Peyer's patch (tissue), 4 donors: ENCODE data around the gene CAPG. TPM values are rescaled to one million over a fixed set of nuclear protein-coding genes. Genes with fewer than 3 reads are reported as not detected.
"Not testable (repeated sequence)": the region's sequence is repeated elsewhere in the genome, so short reads cannot be mapped to it uniquely, and the experiment has no call there.

Experiments used
- DNase-seq, 3 donors: peaks; one replicate each; pipeline ENCODE4 v3.0.0-alpha.2; 2017 to 2019
- H3K27ac ChIP-seq, 4 donors: fragments of 200-600 bp; sonication (generic); one replicate each; pipeline ENCODE4 v1.5.1; 2016 to 2019
- H3K27me3 ChIP-seq, 2 donors: fragments of 200-600 bp; sonication (generic); one replicate each; pipeline ENCODE4 v1.5.1; 2019
- H3K36me3 ChIP-seq, 3 donors: fragments of 200-600 bp; sonication (generic); one replicate each; pipeline ENCODE4 v1.5.1; 2016 to 2019
- H3K4me1 ChIP-seq, 4 donors: fragments of 200-600 bp; sonication (generic); one replicate each; pipeline ENCODE4 v1.5.1; 2016 to 2019
- H3K4me3 ChIP-seq, 4 donors: fragments of 200-600 bp; sonication (generic); 1 replicate in 3 of 4; 2 replicates in 1 of 4; pipeline ENCODE4 v1.5.1; 2016 to 2019; ENCODE audit warnings: mild to moderate bottlenecking in 1 of 4
- H3K9me3 ChIP-seq, 4 donors: fragments of 200-600 bp; sonication (generic); one replicate each; pipeline ENCODE4 v1.5.1; 2016 to 2019; ENCODE audit warnings: mild to moderate bottlenecking in 1 of 4
- POLR2A ChIP-seq, 2 donors: fragments of 450-650 bp; IDR thresholded peaks; one replicate each; pipeline ENCODE4 v1.5.1; 2017; ENCODE audit warnings: antibody characterized with exemption in 2 of 2, mild to moderate bottlenecking in 2 of 2, moderate library complexity in 2 of 2
- total RNA-seq, 4 donors: library from RNA; depleted of rRNA; stranded (reverse); fragments of >200 nt; gene quantifications; one replicate each; pipeline ENCODE4 v1.1.0, GENCODE V29; 2016
- TF ChIP-seq, protein P1 (sequence below), 6 experiments: fragments of 450-650 bp in 4 of 6; fragments of 200-600 bp in 2 of 6; sonication (generic) in 1 of 6; IDR thresholded peaks; one replicate each; pipeline ENCODE4 v1.5.1; 2017 to 2019; ENCODE audit warnings: antibody characterized with exemption in 6 of 6, mild to moderate bottlenecking in 3 of 6, moderate library complexity in 1 of 6

Gene CAPG
- total RNA-seq, 4 donors from 2014 or later = 22.4 to 61.9 (median 33.2) TPM

DNA sequence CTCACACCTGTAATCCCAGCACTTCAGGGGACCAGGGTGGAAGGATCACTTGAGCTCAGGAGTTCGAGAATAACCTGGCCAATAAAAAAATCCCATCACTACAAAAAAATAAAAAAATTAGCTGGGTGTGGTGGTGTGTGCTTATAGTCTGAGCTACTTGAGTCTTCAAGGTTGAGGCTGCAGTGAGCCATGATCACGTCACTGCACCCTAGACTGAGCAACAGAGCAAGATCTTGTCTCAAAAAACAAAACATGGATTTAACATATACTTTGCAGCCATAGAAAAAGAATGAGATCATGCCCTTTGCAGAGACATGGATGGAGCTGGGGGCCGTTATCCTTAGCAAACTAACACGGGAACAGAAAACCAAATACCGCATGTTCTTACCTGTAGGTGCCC lies 30.6 kb upstream of the CAPG start:
- Histone ChIP-seq H3K36me3 (no peaks in the 10 kb centered on the region), H3K27ac (no peak overlapping the region), H3K9me3 (no peaks in the 10 kb centered on the region), H3K27me3 (no peaks in the 10 kb centered on the region), H3K4me3 (no peak overlapping the region), H3K4me1 (peaks cover 10 to 25% (median 16%) of the 10 kb centered on the region in 4 donors)
- DNase-seq = no peak
- no peak for TF ChIP-seq POLR2A (IDR thresholded peaks at IDR 0.05)
- TF ChIP-seq, protein P1, sequence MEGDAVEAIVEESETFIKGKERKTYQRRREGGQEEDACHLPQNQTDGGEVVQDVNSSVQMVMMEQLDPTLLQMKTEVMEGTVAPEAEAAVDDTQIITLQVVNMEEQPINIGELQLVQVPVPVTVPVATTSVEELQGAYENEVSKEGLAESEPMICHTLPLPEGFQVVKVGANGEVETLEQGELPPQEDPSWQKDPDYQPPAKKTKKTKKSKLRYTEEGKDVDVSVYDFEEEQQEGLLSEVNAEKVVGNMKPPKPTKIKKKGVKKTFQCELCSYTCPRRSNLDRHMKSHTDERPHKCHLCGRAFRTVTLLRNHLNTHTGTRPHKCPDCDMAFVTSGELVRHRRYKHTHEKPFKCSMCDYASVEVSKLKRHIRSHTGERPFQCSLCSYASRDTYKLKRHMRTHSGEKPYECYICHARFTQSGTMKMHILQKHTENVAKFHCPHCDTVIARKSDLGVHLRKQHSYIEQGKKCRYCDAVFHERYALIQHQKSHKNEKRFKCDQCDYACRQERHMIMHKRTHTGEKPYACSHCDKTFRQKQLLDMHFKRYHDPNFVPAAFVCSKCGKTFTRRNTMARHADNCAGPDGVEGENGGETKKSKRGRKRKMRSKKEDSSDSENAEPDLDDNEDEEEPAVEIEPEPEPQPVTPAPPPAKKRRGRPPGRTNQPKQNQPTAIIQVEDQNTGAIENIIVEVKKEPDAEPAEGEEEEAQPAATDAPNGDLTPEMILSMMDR (IDR thresholded peaks at IDR 0.05) = no peak

DNA sequence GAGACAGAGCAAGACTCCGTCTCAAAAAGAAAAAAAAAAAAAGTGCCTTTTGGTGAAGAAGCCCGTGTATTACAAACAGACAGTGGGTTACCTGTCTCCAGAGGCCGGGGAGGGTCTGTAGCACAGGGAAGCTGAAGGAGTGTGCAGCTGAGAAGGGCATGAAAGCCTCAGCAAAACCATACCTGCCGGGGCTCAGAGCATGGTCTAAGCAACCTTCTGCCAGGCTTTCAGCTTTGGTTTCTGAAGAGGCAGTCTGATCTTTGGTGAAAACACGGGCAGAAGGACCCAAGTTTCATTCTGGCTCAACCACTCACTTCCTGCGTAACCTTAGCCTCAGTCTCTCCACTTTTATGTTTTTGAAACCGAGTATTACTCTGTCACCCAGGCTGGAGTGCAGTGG lies 29.8 kb upstream of the CAPG start:
- Histone ChIP-seq H3K4me1 (peaks cover 10 to 29% (median 16%) of the 10 kb centered on the region in 4 donors), H3K27me3 (no peaks in the 10 kb centered on the region), H3K9me3 (no peaks in the 10 kb centered on the region), H3K27ac (no peak overlapping the region), H3K4me3 (no peak overlapping the region), H3K36me3 (no peaks in the 10 kb centered on the region)
- no peak for TF ChIP-seq POLR2A (IDR thresholded peaks at IDR 0.05)
- TF ChIP-seq, protein P1 (IDR thresholded peaks at IDR 0.05) = no peak
- DNase-seq = no peak

DNA sequence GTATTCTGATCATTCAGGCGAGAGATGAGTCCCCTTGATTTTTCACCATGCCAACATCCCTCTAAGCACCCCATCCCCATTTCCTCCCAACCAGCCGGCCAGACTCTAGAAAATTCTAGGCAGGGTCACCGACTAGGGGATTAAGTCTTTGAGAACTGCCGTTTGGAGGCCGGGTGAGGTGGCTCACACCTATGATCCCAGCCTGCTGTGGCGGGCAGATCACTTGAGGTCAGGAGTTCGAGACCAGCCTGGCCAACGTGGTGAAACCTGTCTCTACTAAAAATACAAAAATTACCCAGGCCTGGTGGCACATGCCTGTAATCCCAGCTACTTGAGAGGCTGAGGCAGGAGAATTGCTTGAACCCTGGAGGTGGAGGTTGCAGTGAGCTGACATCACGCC lies 29.4 kb upstream of the CAPG start:
- DNase-seq, H3K9me3 ChIP-seq, H3K36me3 ChIP-seq, H3K4me3 ChIP-seq, H3K27me3 ChIP-seq: not testable (repeated sequence)
- peaks cover 10 to 32% (median 16%) of the 10 kb centered on the region in 4 donors for H3K4me1 ChIP-seq
- H3K27ac ChIP-seq = peak overlapping the region in 1 of 4 donors; percentile 86

DNA sequence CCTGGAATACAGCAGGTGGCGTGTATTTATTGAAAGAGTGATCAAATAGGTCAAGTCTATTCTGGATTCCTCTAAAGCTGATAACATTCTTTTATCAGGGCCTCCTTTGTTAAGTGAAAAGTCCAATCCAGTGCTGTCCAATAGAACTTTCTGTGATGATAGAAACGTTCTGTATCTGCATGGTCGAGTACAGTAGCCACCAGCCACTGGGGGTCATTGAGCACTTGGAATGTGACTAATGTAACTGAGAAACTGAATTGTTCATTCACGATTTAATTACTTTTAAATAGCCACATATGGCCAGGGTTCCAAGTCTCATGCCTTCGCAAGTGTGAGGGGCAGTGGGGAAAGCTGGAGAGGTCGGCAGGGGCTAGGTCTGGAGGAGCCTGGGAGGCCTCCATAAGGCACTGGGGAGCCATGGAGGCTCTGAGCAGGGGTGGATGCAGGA lies 28.9 kb upstream of the CAPG start:
- no peak for DNase-seq
- Histone ChIP-seq H3K9me3 (no peaks in the 10 kb centered on the region), H3K4me1 (peaks cover 10 to 37% (median 17%) of the 10 kb centered on the region in 4 donors), H3K4me3 (no peak overlapping the region), H3K36me3 (no peaks in the 10 kb centered on the region), H3K27ac (peak overlapping the region; percentile 86 to 96 (median 94)), H3K27me3 (no peaks in the 10 kb centered on the region)
- TF ChIP-seq, protein P1 (IDR thresholded peaks at IDR 0.05) = no peak
- TF ChIP-seq POLR2A (IDR thresholded peaks at IDR 0.05) = no peak

DNA sequence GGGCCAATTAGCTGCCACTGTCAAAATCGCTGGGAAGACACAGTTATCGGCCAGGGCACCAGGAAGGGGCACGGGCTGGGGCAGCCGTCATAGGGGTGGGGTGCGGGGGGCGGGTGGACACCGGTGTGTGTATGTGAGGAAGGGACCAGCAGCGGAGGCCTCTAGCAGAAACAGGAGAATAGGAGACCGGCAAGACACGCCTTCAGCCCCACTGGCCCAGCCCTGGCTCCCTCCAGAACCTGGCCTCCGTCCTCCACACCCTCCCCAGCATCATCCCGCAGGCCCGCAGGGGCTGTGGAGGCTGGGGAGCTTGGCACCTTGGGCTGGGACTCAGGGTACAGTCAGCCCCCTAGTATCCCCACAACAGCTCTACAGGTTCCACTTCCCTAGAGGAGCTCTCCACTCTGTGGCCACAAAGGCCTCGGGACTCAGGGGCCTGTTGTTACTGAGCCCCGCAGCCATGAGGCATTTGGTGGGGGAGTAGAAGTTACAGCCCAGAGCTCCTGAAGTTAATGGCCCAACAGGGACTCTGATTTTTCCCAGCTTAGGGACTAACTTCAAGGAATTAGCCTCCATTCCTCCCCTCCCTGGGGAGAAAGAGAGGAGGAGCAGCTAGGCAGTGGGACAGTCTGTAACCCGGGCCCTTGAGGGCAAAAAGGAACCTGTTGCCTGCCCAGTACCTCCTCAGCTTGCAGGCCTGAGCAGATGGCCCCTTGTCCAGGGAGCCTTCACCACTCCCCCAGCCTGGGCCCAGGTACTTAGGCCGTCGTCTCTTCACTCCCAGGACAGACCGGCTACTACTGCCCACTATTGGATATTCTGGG lies 28.2 kb upstream of the CAPG start:
- TF ChIP-seq, protein P1 (IDR thresholded peaks at IDR 0.05) = no peak
- TF ChIP-seq POLR2A (IDR thresholded peaks at IDR 0.05) = no peak
- H3K4me3 ChIP-seq = peak overlapping the region; percentile 51 to 58 (median 56)
- H3K4me1 ChIP-seq = peaks cover 10 to 41% (median 18%) of the 10 kb centered on the region in 4 donors
- no peaks in the 10 kb centered on the region for H3K36me3 ChIP-seq
- H3K9me3 ChIP-seq = no peaks in the 10 kb centered on the region
- no peak for DNase-seq
- no peaks in the 10 kb centered on the region for H3K27me3 ChIP-seq
- peak overlapping the region; percentile 86 to 96 (median 94) for H3K27ac ChIP-seq

DNA sequence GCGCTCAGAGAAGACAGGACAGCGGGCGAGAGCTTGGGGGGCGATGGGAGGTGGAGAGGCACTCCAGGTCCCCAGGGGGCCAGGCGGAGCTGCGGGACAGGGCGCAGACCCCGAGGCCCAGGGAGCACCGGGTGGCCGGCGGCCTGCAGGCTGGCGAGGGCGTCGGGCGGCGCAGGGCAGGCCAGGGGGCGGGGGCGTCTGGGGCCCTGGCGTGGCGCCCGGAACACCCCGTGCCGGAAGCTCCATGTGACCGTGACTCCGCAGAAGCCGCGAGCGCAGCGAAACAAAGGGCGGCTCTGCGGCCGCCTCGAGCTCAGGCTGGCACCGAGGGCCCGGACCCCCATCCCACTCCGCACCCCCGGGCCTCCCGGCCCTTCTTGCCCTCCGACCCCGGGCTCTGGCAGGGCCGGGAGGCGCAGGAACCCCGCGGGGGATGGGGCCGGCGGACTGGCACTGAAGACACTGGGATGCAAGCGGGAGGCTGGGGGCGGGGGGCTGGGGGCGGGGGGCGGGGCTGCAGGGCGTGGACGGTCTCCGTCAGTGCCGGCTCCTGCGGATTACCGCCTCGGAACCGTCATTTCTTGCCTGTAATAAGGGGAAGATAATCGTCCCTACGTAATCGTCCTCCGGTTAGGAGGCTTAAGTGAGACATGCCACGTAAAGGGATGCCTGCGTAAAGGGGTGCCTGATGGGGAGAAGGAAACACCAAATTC lies 27.5 kb upstream of the CAPG start:
- Histone ChIP-seq H3K36me3 (no peaks in the 10 kb centered on the region), H3K27me3 (no peaks in the 10 kb centered on the region), H3K4me1 (peaks cover 10 to 41% (median 18%) of the 10 kb centered on the region in 4 donors), H3K27ac (peak overlapping the region; percentile 86 to 96 (median 94)), H3K9me3 (no peaks in the 10 kb centered on the region), H3K4me3 (peak overlapping the region; percentile 51 to 58 (median 56))
- TF ChIP-seq POLR2A (IDR thresholded peaks at IDR 0.05) = peak; percentile 78 to 79
- TF ChIP-seq, protein P1 (IDR thresholded peaks at IDR 0.05) = peak in 1 of 6 experiments; percentile 4
- DNase-seq = peak; percentile 84 to 95 (median 91)
